Osteoblast (primary cell): ENCODE results near the gene THSD7A. TPM values are rescaled to one million over a fixed set of nuclear protein-coding genes. Genes with fewer than 3 reads are reported as not detected.
A peak's percentile ranks its signal among the peaks of the same experiment; 100 is the strongest.

Experiments
- DNase-seq: peaks from one replicate; pipeline ENCODE4 v3.0.0; 2011; ENCODE audit warnings: low spot score, mixed read lengths; ENCODE audit not compliant: insufficient read length; ENCODE audit errors: missing footprints
- H2AFZ ChIP-seq: 2 replicates; pipeline ENCODE4 v1.6.0; 2011; ENCODE audit warnings: mild to moderate bottlenecking, low read length
- H3K27ac ChIP-seq: 2 replicates; pipeline ENCODE4 v1.5.1; 2011; ENCODE audit warnings: mild to moderate bottlenecking, low read depth, low read length, moderate library complexity
- H3K27me3 ChIP-seq: 2 replicates; pipeline ENCODE4 v1.6.0; 2012; ENCODE audit warnings: mild to moderate bottlenecking, control low read depth, inconsistent platforms, low read length, moderate library complexity; ENCODE audit not compliant: insufficient read depth
- H3K36me3 ChIP-seq: 2 replicates; pipeline ENCODE4 v1.5.1; 2011; ENCODE audit warnings: mild to moderate bottlenecking, low read length, control low read depth, moderate library complexity; ENCODE audit not compliant: insufficient read depth
- H3K4me1 ChIP-seq: 2 replicates; pipeline ENCODE4 v1.5.1; 2011; ENCODE audit warnings: mild to moderate bottlenecking, low read length, control low read depth, moderate library complexity; ENCODE audit not compliant: insufficient read depth
- H3K4me2 ChIP-seq: 2 replicates; pipeline ENCODE4 v1.6.0; 2011; ENCODE audit warnings: mild to moderate bottlenecking, low read length; ENCODE audit not compliant: insufficient read depth
- H3K4me3 ChIP-seq: fragments of 200-600 bp; sonication (generic); 3 replicates; pipeline ENCODE4 v1.5.1; 2012; ENCODE audit warnings: mild to moderate bottlenecking, low read length, inconsistent platforms; ENCODE audit not compliant: insufficient read depth
- H3K79me2 ChIP-seq: 2 replicates; pipeline ENCODE4 v1.6.0; 2012; ENCODE audit warnings: mild to moderate bottlenecking, low read length, control low read depth, inconsistent platforms; ENCODE audit not compliant: insufficient read depth
- H3K9me3 ChIP-seq: 2 replicates; pipeline ENCODE4 v1.5.1; 2011; ENCODE audit warnings: low read depth, low read length, control low read depth
- H4K20me1 ChIP-seq: 2 replicates; pipeline ENCODE4 v1.6.0; 2012; ENCODE audit warnings: mild to moderate bottlenecking, low read length, control low read depth; ENCODE audit not compliant: insufficient read depth
- CTCF ChIP-seq: IDR thresholded peaks from 2 replicates; pipeline ENCODE4 v1.5.1; 2011; ENCODE audit warnings: mild to moderate bottlenecking, low read depth, low read length, moderate library complexity; ENCODE audit errors: extremely low read depth
- total RNA-seq: library from RNA; depleted of rRNA; stranded (reverse); fragments of >200 nt; gene quantifications from 2 replicates; pipeline ENCODE4 v1.2.3, GENCODE V29; 2012

THSD7A gene
- total RNA-seq, 1 donor: under 0.01 TPM

- DNase-seq: no peak
- TF ChIP-seq CTCF: no peak
- Histone ChIP-seq H4K20me1 (no peaks in the 10 kb centered on the region), H3K4me2 (no peak overlapping the region), H3K79me2 (no peaks in the 10 kb centered on the region), H3K27ac (no peak overlapping the region), H3K27me3 (no peaks in the 10 kb centered on the region), H2AFZ (no peak overlapping the region), H3K36me3 (no peaks in the 10 kb centered on the region), H3K4me3 (no peak overlapping the region), H3K9me3 (peaks cover 2% of the 10 kb centered on the region), H3K4me1 (no peaks in the 10 kb centered on the region)
These were observed 33.7 kb upstream of the THSD7A start for GRCh38 chr7:11865671-11866070.

GRCh38 chr7:11858622-11859302 lies 26.8 kb upstream of the THSD7A start:
- no peak for TF ChIP-seq CTCF
- H3K79me2 ChIP-seq: no peaks in the 10 kb centered on the region

GRCh38 chr7:11858026-11858425 lies 26.0 kb upstream of the THSD7A start:
- H3K27me3 ChIP-seq: no peaks in the 10 kb centered on the region
- H3K27ac ChIP-seq: no peak overlapping the region
- H3K4me1 ChIP-seq: no peaks in the 10 kb centered on the region
- no peaks in the 10 kb centered on the region for H3K79me2 ChIP-seq
- peaks cover 5% of the 10 kb centered on the region for H3K9me3 ChIP-seq
- H3K4me2 ChIP-seq: no peak overlapping the region
- H4K20me1 ChIP-seq: no peaks in the 10 kb centered on the region
- no peak for TF ChIP-seq CTCF
- no peak overlapping the region for H2AFZ ChIP-seq
- H3K36me3 ChIP-seq: no peaks in the 10 kb centered on the region
- no peak overlapping the region for H3K4me3 ChIP-seq
- peak; percentile 44 for DNase-seq

More at GRCh38 chr7:11858622-11859302, 26.8 kb upstream of the THSD7A start:
- Histone ChIP-seq H2AFZ (no peak overlapping the region), H4K20me1 (no peaks in the 10 kb centered on the region), H3K4me1 (no peaks in the 10 kb centered on the region), H3K4me3 (no peak overlapping the region), H3K9me3 (peaks cover 5% of the 10 kb centered on the region), H3K4me2 (no peak overlapping the region), H3K27ac (no peak overlapping the region), H3K27me3 (no peaks in the 10 kb centered on the region), H3K36me3 (no peaks in the 10 kb centered on the region)
- no peak for DNase-seq

- no peaks in the 10 kb centered on the region for H3K79me2 ChIP-seq
- no peak overlapping the region for H3K27ac ChIP-seq
- H3K27me3 ChIP-seq: no peaks in the 10 kb centered on the region
- H3K4me3 ChIP-seq: no peak overlapping the region
- H4K20me1 ChIP-seq: no peaks in the 10 kb centered on the region
- no peaks in the 10 kb centered on the region for H3K4me1 ChIP-seq
- no peaks in the 10 kb centered on the region for H3K9me3 ChIP-seq
- no peak overlapping the region for H2AFZ ChIP-seq
- no peak overlapping the region for H3K4me2 ChIP-seq
- no peaks in the 10 kb centered on the region for H3K36me3 ChIP-seq
- no peak for DNase-seq
- TF ChIP-seq CTCF: no peak
These were observed 16.3 kb upstream of the THSD7A start for GRCh38 chr7:11848251-11848650.
